H1 (cell line): ENCODE results near the gene CLEC16A. TPM values are rescaled to one million over a fixed set of nuclear protein-coding genes. Genes with fewer than 3 reads are reported as not detected.

Experiments
- CTCF ChIA-PET: fragments of 300-600 bp; sonication (Branson Sonifier 250); formaldehyde crosslinking; loops from one replicate; lab custom pipeline; 2021; ENCODE audit not compliant: partially characterized antibody; lab: Charles Lee
- POLR2A ChIA-PET: fragments of 300-600 bp; sonication (Branson Sonifier 250); formaldehyde crosslinking; loops from one replicate; lab custom pipeline; 2021; ENCODE audit warnings: inconsistent platforms; ENCODE audit not compliant: partially characterized antibody; lab: Charles Lee
- DNase-seq, 2 experiments: peaks; one replicate each; pipeline versions ENCODE4 v3.0.0 to v3.0.0-alpha.2; 2010 to 2022; ENCODE audit warnings: low spot score in 2 of 2, low read depth in 1 of 2, mixed read lengths in 1 of 2
- FAIRE-seq: peaks from 2 replicates; lab custom pipeline; 2011; peaks lifted over from hg19 to GRCh38; lab: Jason Lieb, UNC
- H2AFZ ChIP-seq: 2 replicates; pipeline ENCODE4 v1.8.1; 2012; ENCODE audit warnings: low read length, inconsistent platforms
- H2AK5ac ChIP-seq: 2 replicates; pipeline ENCODE4 v1.6.1; 2013; ENCODE audit warnings: low read depth, low read length
- H2BK120ac ChIP-seq: replicated peaks from 2 replicates; pipeline ENCODE3; 2013; ENCODE audit warnings: low read depth, low read length, inconsistent platforms
- H2BK12ac ChIP-seq: 2 replicates; pipeline ENCODE4 v1.6.1; 2013; ENCODE audit warnings: low read depth, low read length
- H2BK15ac ChIP-seq: 2 replicates; pipeline ENCODE4 v1.6.1; 2013; ENCODE audit warnings: low read length
- H2BK20ac ChIP-seq: 2 replicates; pipeline ENCODE4 v1.6.1; 2013; ENCODE audit warnings: low read length
- H2BK5ac ChIP-seq: 2 replicates; pipeline ENCODE4 v1.6.1; 2013; ENCODE audit warnings: low read depth, low read length
- H3K14ac ChIP-seq: 2 replicates; pipeline ENCODE4 v1.6.1; 2013; ENCODE audit warnings: inconsistent platforms; ENCODE audit not compliant: insufficient read length
- H3K18ac ChIP-seq: 2 replicates; pipeline ENCODE4 v1.6.1; 2013; ENCODE audit warnings: low read length; ENCODE audit errors: extremely low read depth
- H3K23ac ChIP-seq: 2 replicates; pipeline ENCODE4 v1.6.1; 2013; ENCODE audit warnings: inconsistent platforms; ENCODE audit not compliant: insufficient read length
- H3K23me2 ChIP-seq: 2 replicates; pipeline ENCODE4 v1.6.1; 2013; ENCODE audit warnings: low read depth, low read length
- H3K27ac ChIP-seq: 2 replicates; pipeline ENCODE4 v1.6.1; 2011; ENCODE audit warnings: low read depth, low read length, inconsistent platforms
- H3K27me3 ChIP-seq, 4 experiments: replicated peaks in 1 of 4; 1 replicate in 1 of 4; 2 replicates in 3 of 4; pipeline versions ENCODE4 v1.6.1 to v1.8.1; 2011 to 2013; ENCODE audit warnings: low read length in 3 of 4, mild to moderate bottlenecking in 3 of 4, inconsistent platforms in 2 of 4, mixed read lengths in 2 of 4, moderate library complexity in 1 of 4; ENCODE audit not compliant: control insufficient read depth in 3 of 4, insufficient read depth in 3 of 4; ENCODE audit errors: extremely low read depth in 1 of 4
- H3K36me3 ChIP-seq, 4 experiments: 2 replicates each; pipeline versions ENCODE4 v1.6.1 to v1.8.1; 2011 to 2013; ENCODE audit warnings: mild to moderate bottlenecking in 4 of 4, low read length in 3 of 4, moderate library complexity in 2 of 4, control low read depth in 1 of 4, inconsistent platforms in 1 of 4; ENCODE audit not compliant: insufficient read depth in 4 of 4, control insufficient read depth in 2 of 4
- H3K4ac ChIP-seq: replicated peaks from 2 replicates; pipeline ENCODE3; 2013; ENCODE audit warnings: low read length, low read depth, mixed read lengths, inconsistent platforms; ENCODE audit not compliant: insufficient read length
- H3K4me1 ChIP-seq, 4 experiments: replicated peaks in 1 of 4; 1 replicate in 1 of 4; 2 replicates in 3 of 4; pipeline versions ENCODE4 v1.6.1 to v1.8.1; 2011 to 2013; ENCODE audit warnings: low read length in 3 of 4, inconsistent platforms in 2 of 4, mixed read lengths in 1 of 4; ENCODE audit not compliant: insufficient read depth in 4 of 4, control insufficient read depth in 3 of 4
- H3K4me2 ChIP-seq, 2 experiments: 2 replicates each; pipeline versions ENCODE4 v1.6.1 to v1.8.1; 2011 to 2013; ENCODE audit warnings: low read depth in 2 of 2, low read length in 2 of 2, control low read depth in 1 of 2, inconsistent platforms in 1 of 2, mild to moderate bottlenecking in 1 of 2; ENCODE audit not compliant: insufficient read depth in 1 of 2
- H3K4me3 ChIP-seq, 4 experiments: fragments of 200-600, 300-600 bp in 1 of 4; sonication (generic), shearing (Covaris generic), sonication (Bioruptor Twin) in 1 of 4; 2 replicates each; pipeline versions ENCODE4 v1.5.1 to v1.8.1; 2011 to 2016; ENCODE audit warnings: low read length in 4 of 4, low read depth in 3 of 4, control low read depth in 2 of 4, inconsistent platforms in 2 of 4, mild to moderate bottlenecking in 2 of 4, mixed read lengths in 1 of 4, moderate library complexity in 1 of 4; ENCODE audit not compliant: insufficient read depth in 2 of 4; ENCODE audit errors: extremely low read depth in 1 of 4
- H3K56ac ChIP-seq: replicated peaks from 2 replicates; pipeline ENCODE3; 2013; ENCODE audit warnings: low read depth, mild to moderate bottlenecking, mixed read lengths, low read length, inconsistent platforms; ENCODE audit not compliant: insufficient read length
- H3K79me1 ChIP-seq: 2 replicates; pipeline ENCODE4 v1.6.1; 2013; ENCODE audit warnings: low read depth, low read length, control low read depth
- H3K79me2 ChIP-seq, 2 experiments: 2 replicates each; pipeline versions ENCODE4 v1.6.1 to v1.8.1; 2012 to 2013; ENCODE audit warnings: low read length in 2 of 2, mild to moderate bottlenecking in 2 of 2, inconsistent platforms in 1 of 2; ENCODE audit not compliant: insufficient read depth in 2 of 2, control insufficient read depth in 1 of 2
- H3K9ac ChIP-seq, 4 experiments: replicated peaks in 1 of 4; 1 replicate in 1 of 4; 2 replicates in 3 of 4; pipeline versions ENCODE4 v1.6.1 to v1.8.1; 2011 to 2013; ENCODE audit warnings: low read depth in 3 of 4, low read length in 3 of 4, control low read depth in 2 of 4, mild to moderate bottlenecking in 2 of 4, moderate library complexity in 2 of 4, inconsistent platforms in 1 of 4; ENCODE audit errors: extremely low read depth in 1 of 4
- H3K9me3 ChIP-seq, 2 experiments: 2 replicates each; pipeline versions ENCODE4 v1.6.1 to v1.8.1; 2012 to 2013; ENCODE audit warnings: mild to moderate bottlenecking in 2 of 2, moderate library complexity in 2 of 2, control low read depth in 1 of 2, inconsistent platforms in 1 of 2, low read depth in 1 of 2, low read length in 1 of 2, mixed read lengths in 1 of 2; ENCODE audit not compliant: insufficient read depth in 2 of 2
- H4K20me1 ChIP-seq, 2 experiments: replicated peaks in 1 of 2; 2 replicates each; pipeline versions ENCODE3 to v1.8.1; 2011 to 2013; ENCODE audit warnings: inconsistent platforms in 2 of 2, low read length in 2 of 2, mild to moderate bottlenecking in 1 of 2; ENCODE audit not compliant: insufficient read depth in 2 of 2, control insufficient read depth in 1 of 2
- H4K5ac ChIP-seq: 2 replicates; pipeline ENCODE4 v1.6.1; 2013; ENCODE audit warnings: low read length, low read depth, mixed read lengths, inconsistent platforms; ENCODE audit not compliant: insufficient read length
- H4K8ac ChIP-seq: 2 replicates; pipeline ENCODE4 v1.8.0; 2013; ENCODE audit warnings: mild to moderate bottlenecking, moderate library complexity, low read length, inconsistent platforms; ENCODE audit not compliant: insufficient read depth; ENCODE audit errors: extremely low read depth
- H4K91ac ChIP-seq: replicated peaks from 2 replicates; pipeline ENCODE3; 2013; ENCODE audit warnings: low read length, mixed read lengths, inconsistent platforms; ENCODE audit not compliant: insufficient read length
- BRCA1 ChIP-seq: IDR thresholded peaks from 2 replicates; pipeline ENCODE4 v1.6.1; 2012; ENCODE audit warnings: low read depth, low read length, improper control_type of control experiment
- CEBPB ChIP-seq: IDR thresholded peaks from 2 replicates; pipeline ENCODE4 v1.6.1; 2012; ENCODE audit warnings: low read depth, low read length
- WGBS, 2 experiments: shearing (Covaris generic) in 1 of 2; methylation state at CpG; one replicate each; pipeline versions ENCODE4 v1.1.6 to v1.1.7; 2013 to 2015; ENCODE audit warnings: low lambda C conversion rate in 2 of 2, mixed read lengths in 2 of 2, inconsistent platforms in 1 of 2, low coverage in 1 of 2, missing lambda C conversion rate in 1 of 2; ENCODE audit not compliant: insufficient replicate concordance in 2 of 2, insufficient coverage in 1 of 2, insufficient read length in 1 of 2; ENCODE audit errors: extremely low coverage in 1 of 2, missing lambda C conversion rate in 1 of 2; 5-methylcytosine and 5-hydroxymethylcytosine counted together
- polyA plus RNA-seq, 7 experiments: library from polyadenylated mRNA; depleted of rRNA in 3 of 7; stranded (reverse) in 5 of 7; unstranded in 2 of 7; fragments of >200 nt in 5 of 7; fragments of 200-250 nt in 2 of 7; gene quantifications; 1 replicate in 5 of 7; 2 replicates in 1 of 7; 4 replicates in 1 of 7; pipeline versions ENCODE4 v1.2.1 to v1.2.3, GENCODE V29; 2011 to 2013; ENCODE audit warnings: missing spikeins in 2 of 7, mixed read lengths in 2 of 7
- total RNA-seq: library from RNA; stranded (reverse); fragmentation: NEBNext Ultra II Directional; extraction: Animal tissue kit (Norgen Biotek cat#: 25700); gene quantifications from 2 replicates; pipeline ENCODE4 v1.2.1, GENCODE V29; 2021

Gene CLEC16A
- total and polyA plus RNA-seq, 2 of the 8 experiments (the other 6 are each of a cell fraction or from before 2014, with no cell fraction given) = 7.6 to 19.3 TPM

GRCh38 chr16:10965440-10966061, 21.2 kb downstream of the CLEC16A start:
- Histone ChIP-seq H3K79me1 (no peaks in the 10 kb centered on the region), H2AK5ac (no peak overlapping the region), H3K56ac (no peak overlapping the region), H2BK15ac (no peak overlapping the region), H3K27ac (no peak overlapping the region), H4K8ac (no peak overlapping the region; the same call in 1 of the 2 replicates), H3K4me3 (no peak overlapping the region), H3K14ac (no peak overlapping the region), H3K18ac (no peak overlapping the region), H4K91ac (no peak overlapping the region), H3K23me2 (no peaks in the 10 kb centered on the region), H3K9me3 (no peaks in the 10 kb centered on the region), H3K79me2 (no peaks in the 10 kb centered on the region), H2BK5ac (no peak overlapping the region), H4K5ac (no peak overlapping the region), H2BK20ac (no peak overlapping the region), H3K4ac (no peak overlapping the region), H3K4me2 (no peak overlapping the region), H3K27me3 (no peaks in the 10 kb centered on the region), H3K9ac (no peak overlapping the region), H3K23ac (no peak overlapping the region), H2BK12ac (no peak overlapping the region), H3K36me3 (peaks cover 0 to 10% (median 2%) of the 10 kb centered on the region in 4 experiments; a peak in 3 of 8 replicates), H2BK120ac (no peak overlapping the region), H3K4me1 (peaks cover 0 to 4% (median 2%) of the 10 kb centered on the region in 4 experiments; a peak in 4 of 7 replicates), H4K20me1 (peaks cover 0 to 2% of the 10 kb centered on the region in 2 experiments), H2AFZ (no peak overlapping the region)
- DNase-seq (no peak), FAIRE-seq (no peak)
- CTCF ChIA-PET = interaction anchor here (0.7 to 8.0 kb wide), 13 partner anchors 10 to 460 kb away, joined by 3 to 117 read pairs (median 5); partner anchors contain the start of gene SOCS1
- WGBS, 2 experiments = 95% methylated on average over 6 of the region's 6 CpGs; no CpG with 5 or more reads in 1 of the 2 experiments
- POLR2A ChIA-PET = interaction anchor here (0.7 to 1.1 kb wide), 2 partner anchors 250 to 291 kb away, joined by 3 read pairs; no protein-coding TSS in a partner anchor
- TF ChIP-seq CEBPB (no peak), BRCA1 (no peak)
